Osteoblast (primary cell): ENCODE results near the gene EVPL. TPM values are rescaled to one million over a fixed set of nuclear protein-coding genes. Genes with fewer than 3 reads are reported as not detected.
"Not testable (repeated sequence)": the region's sequence is repeated elsewhere in the genome, so short reads cannot be mapped to it uniquely, and the experiment has no call there.

Experiments
- DNase-seq: peaks from one replicate; pipeline ENCODE4 v3.0.0; 2011; ENCODE audit warnings: low spot score, mixed read lengths; ENCODE audit not compliant: insufficient read length; ENCODE audit errors: missing footprints
- H2AFZ ChIP-seq: 2 replicates; pipeline ENCODE4 v1.6.0; 2011; ENCODE audit warnings: mild to moderate bottlenecking, low read length
- H3K27ac ChIP-seq: 2 replicates; pipeline ENCODE4 v1.5.1; 2011; ENCODE audit warnings: mild to moderate bottlenecking, low read depth, low read length, moderate library complexity
- H3K27me3 ChIP-seq: 2 replicates; pipeline ENCODE4 v1.6.0; 2012; ENCODE audit warnings: mild to moderate bottlenecking, control low read depth, inconsistent platforms, low read length, moderate library complexity; ENCODE audit not compliant: insufficient read depth
- H3K36me3 ChIP-seq: 2 replicates; pipeline ENCODE4 v1.5.1; 2011; ENCODE audit warnings: mild to moderate bottlenecking, low read length, control low read depth, moderate library complexity; ENCODE audit not compliant: insufficient read depth
- H3K4me1 ChIP-seq: 2 replicates; pipeline ENCODE4 v1.5.1; 2011; ENCODE audit warnings: mild to moderate bottlenecking, low read length, control low read depth, moderate library complexity; ENCODE audit not compliant: insufficient read depth
- H3K4me2 ChIP-seq: 2 replicates; pipeline ENCODE4 v1.6.0; 2011; ENCODE audit warnings: mild to moderate bottlenecking, low read length; ENCODE audit not compliant: insufficient read depth
- H3K4me3 ChIP-seq: fragments of 200-600 bp; sonication (generic); 3 replicates; pipeline ENCODE4 v1.5.1; 2012; ENCODE audit warnings: mild to moderate bottlenecking, low read length, inconsistent platforms; ENCODE audit not compliant: insufficient read depth
- H3K79me2 ChIP-seq: 2 replicates; pipeline ENCODE4 v1.6.0; 2012; ENCODE audit warnings: mild to moderate bottlenecking, low read length, control low read depth, inconsistent platforms; ENCODE audit not compliant: insufficient read depth
- H3K9me3 ChIP-seq: 2 replicates; pipeline ENCODE4 v1.5.1; 2011; ENCODE audit warnings: low read depth, low read length, control low read depth
- H4K20me1 ChIP-seq: 2 replicates; pipeline ENCODE4 v1.6.0; 2012; ENCODE audit warnings: mild to moderate bottlenecking, low read length, control low read depth; ENCODE audit not compliant: insufficient read depth
- total RNA-seq: library from RNA; depleted of rRNA; stranded (reverse); fragments of >200 nt; gene quantifications from 2 replicates; pipeline ENCODE4 v1.2.3, GENCODE V29; 2012
- TF ChIP-seq, protein P1 (sequence below): IDR thresholded peaks from 2 replicates; pipeline ENCODE4 v1.5.1; 2011; ENCODE audit warnings: mild to moderate bottlenecking, low read depth, low read length, moderate library complexity; ENCODE audit errors: extremely low read depth

The EVPL gene
- total RNA-seq, 1 donor: not detected

DNA sequence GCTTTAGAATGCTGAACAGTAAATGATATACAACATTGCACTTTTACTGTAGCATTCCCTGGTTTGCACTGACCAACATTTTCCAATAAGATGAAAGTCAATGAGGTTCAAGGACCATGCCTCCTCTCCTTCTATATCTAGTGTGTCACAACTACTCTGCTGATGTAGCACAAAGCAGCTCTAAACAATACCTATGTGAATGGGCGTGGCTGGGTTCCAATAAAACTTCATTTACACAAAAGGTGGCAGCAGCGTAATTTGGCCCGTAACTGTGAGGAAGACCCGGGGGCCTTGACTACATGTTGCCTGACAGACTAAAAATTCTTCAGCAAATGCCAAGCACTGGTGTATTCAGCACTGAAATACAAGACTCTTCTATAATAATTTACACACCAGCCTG is 38.7 kb upstream of the EVPL start:
- Histone ChIP-seq H3K79me2 (peaks cover 46% of the 10 kb centered on the region), H2AFZ (no peak overlapping the region), H3K4me2 (no peak overlapping the region), H3K27ac (no peak overlapping the region), H3K27me3 (no peaks in the 10 kb centered on the region), H4K20me1 (peaks cover 20% of the 10 kb centered on the region), H3K9me3 (no peaks in the 10 kb centered on the region), H3K4me1 (peaks cover 6% of the 10 kb centered on the region), H3K36me3 (peaks cover 66% of the 10 kb centered on the region), H3K4me3 (no peak overlapping the region)
- no peak for DNase-seq
- TF ChIP-seq, protein P1, sequence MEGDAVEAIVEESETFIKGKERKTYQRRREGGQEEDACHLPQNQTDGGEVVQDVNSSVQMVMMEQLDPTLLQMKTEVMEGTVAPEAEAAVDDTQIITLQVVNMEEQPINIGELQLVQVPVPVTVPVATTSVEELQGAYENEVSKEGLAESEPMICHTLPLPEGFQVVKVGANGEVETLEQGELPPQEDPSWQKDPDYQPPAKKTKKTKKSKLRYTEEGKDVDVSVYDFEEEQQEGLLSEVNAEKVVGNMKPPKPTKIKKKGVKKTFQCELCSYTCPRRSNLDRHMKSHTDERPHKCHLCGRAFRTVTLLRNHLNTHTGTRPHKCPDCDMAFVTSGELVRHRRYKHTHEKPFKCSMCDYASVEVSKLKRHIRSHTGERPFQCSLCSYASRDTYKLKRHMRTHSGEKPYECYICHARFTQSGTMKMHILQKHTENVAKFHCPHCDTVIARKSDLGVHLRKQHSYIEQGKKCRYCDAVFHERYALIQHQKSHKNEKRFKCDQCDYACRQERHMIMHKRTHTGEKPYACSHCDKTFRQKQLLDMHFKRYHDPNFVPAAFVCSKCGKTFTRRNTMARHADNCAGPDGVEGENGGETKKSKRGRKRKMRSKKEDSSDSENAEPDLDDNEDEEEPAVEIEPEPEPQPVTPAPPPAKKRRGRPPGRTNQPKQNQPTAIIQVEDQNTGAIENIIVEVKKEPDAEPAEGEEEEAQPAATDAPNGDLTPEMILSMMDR: no peak

DNA sequence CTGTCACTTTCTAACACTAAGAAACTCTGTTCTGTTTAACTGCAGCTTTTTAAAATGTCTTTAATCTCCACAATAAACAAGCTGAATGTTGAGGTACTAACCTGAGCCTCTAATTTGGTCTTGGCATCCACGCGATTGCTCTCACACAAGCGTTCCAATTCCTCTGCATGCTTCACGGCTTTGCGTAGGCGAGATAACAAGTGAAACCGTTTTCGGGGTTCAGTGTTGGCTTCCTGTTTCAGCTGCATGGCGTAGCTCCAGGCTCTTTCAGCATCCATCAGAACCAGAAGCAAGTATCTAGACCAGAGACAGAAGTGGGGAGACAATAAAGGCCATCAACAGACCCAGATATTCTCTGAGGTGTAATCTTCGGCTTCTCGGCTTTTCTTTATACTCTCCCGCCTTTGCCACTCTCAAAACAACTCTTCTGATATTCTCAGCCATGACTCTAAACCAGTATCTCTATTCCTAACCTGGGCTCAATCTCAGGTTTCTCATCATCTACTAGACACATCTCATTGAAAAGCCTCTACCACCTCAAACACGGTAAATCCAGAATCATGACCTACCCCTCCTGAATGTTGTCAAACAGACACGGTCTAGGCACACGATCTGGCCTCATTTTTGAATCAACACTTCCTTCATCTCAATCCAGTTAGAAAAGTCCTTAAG is 36.9 kb upstream of the EVPL start:
- H3K79me2 ChIP-seq: peaks cover 29% of the 10 kb centered on the region
- no peak for DNase-seq
- no peak overlapping the region for H3K27ac ChIP-seq
- no peaks in the 10 kb centered on the region for H3K27me3 ChIP-seq
- H4K20me1 ChIP-seq: peaks cover 15% of the 10 kb centered on the region
- H3K36me3 ChIP-seq: peaks cover 81% of the 10 kb centered on the region
- H2AFZ ChIP-seq: no peak overlapping the region
- no peak overlapping the region for H3K4me3 ChIP-seq
- H3K4me1 ChIP-seq: no peaks in the 10 kb centered on the region
- H3K4me2 ChIP-seq: no peak overlapping the region
- TF ChIP-seq, protein P1: no peak
- H3K9me3 ChIP-seq: no peaks in the 10 kb centered on the region

DNA sequence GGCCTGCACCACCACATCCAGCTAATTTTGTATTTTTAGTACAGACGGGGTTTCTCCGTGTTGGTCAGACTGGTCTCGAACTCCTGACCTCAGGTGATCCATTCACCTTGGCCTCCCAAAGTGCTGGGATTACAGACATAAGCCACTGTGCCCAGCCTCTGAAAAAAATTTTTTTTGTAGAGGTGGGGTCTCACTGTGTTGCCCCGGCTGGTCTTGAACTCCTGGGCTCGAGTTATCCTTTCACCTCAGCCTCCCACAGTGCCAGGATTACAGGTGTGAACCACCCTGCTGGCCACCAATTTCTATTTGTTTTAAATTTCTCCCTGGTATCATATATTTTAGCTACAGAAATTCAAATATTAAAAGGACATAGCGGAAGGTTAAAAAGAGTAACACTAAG is 31.2 kb upstream of the EVPL start:
- H3K4me2 ChIP-seq, H4K20me1 ChIP-seq, H3K79me2 ChIP-seq, H3K4me3 ChIP-seq, H3K27ac ChIP-seq, H2AFZ ChIP-seq, H3K9me3 ChIP-seq, H3K27me3 ChIP-seq, DNase-seq: not testable (repeated sequence)
- H3K36me3 ChIP-seq: peaks cover 82% of the 10 kb centered on the region
- peaks cover 11% of the 10 kb centered on the region for H3K4me1 ChIP-seq

DNA sequence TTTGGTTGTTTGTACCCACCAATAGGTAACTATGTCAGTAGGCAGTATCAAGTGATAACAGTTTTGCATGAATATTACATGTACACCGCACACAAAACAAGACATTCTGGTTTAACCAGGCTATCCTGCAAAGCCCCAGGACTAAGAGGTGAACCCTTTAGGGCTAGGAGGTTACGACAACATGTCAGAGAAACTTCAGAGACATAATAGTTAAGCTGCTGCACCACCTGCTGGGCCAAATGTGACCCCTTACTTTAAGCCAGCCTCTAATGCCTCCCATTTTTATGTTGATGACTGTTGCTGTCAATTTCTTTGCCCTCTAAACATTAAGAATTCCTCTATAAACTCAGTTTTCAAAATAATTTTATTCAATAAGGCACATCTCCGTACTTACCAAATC is 29.8 kb upstream of the EVPL start:
- Histone ChIP-seq H3K4me1 (peaks cover 12% of the 10 kb centered on the region), H3K4me3 (no peak overlapping the region), H3K4me2 (no peak overlapping the region), H3K9me3 (peaks cover 3% of the 10 kb centered on the region), H3K27ac (no peak overlapping the region), H3K36me3 (peaks cover 73% of the 10 kb centered on the region), H3K79me2 (peaks cover 16% of the 10 kb centered on the region), H4K20me1 (peaks cover 8% of the 10 kb centered on the region), H2AFZ (no peak overlapping the region), H3K27me3 (no peaks in the 10 kb centered on the region)
- TF ChIP-seq, protein P1: no peak
- DNase-seq: no peak
